ENCODE measurements around the gene ZNF83. TPM values are rescaled to one million over a fixed set of nuclear protein-coding genes. Genes with fewer than 3 reads are reported as not detected.

ZNF83 gene
- total RNA-seq, 2 experiments from 2014 or later = 27.4 to 31.1 TPM

DNA sequence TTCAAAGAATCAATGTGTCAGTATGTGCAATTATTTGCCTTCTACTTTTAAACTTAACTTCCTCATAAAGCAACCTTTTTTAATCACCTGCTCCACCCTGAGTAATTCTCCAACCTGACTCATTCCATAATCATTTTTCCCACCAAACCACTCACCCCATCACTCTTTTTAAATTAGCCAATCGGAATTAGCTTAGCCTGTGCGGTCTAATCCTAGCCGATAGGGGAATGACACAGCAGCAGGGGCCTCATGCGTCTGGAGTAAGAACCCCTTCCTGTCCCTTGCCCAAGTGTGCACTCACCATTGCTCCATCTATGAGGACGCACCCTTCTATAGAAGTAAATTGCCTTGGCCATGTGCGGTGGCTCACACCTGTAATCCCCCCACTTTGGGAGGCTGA, 27.4 kb upstream of the ZNF83 start:
- TF ChIP-seq CTCF (IDR thresholded peaks at IDR 0.05) = no peak
- H3K4me3 Mint-ChIP-seq = no peak overlapping the region
- ATAC-seq = no peak
- H3K27ac Mint-ChIP-seq = peak overlapping the region; percentile 28
- H3K27me3 Mint-ChIP-seq = no peaks in the 10 kb centered on the region
- ChIA-PET CTCF (no interaction called here), POLR2A (no interaction called here)
- DNase-seq = no peak
- no peaks in the 10 kb centered on the region for H3K9me3 Mint-ChIP-seq
- intact Hi-C loops (cut with micrococcal nuclease) = no loop called here
- H3K36me3 Mint-ChIP-seq (ENCODE audit: low read depth) = peaks cover 36% of the 10 kb centered on the region
- peaks cover 12% of the 10 kb centered on the region for H3K4me1 Mint-ChIP-seq (ENCODE audit: low read depth)

DNA sequence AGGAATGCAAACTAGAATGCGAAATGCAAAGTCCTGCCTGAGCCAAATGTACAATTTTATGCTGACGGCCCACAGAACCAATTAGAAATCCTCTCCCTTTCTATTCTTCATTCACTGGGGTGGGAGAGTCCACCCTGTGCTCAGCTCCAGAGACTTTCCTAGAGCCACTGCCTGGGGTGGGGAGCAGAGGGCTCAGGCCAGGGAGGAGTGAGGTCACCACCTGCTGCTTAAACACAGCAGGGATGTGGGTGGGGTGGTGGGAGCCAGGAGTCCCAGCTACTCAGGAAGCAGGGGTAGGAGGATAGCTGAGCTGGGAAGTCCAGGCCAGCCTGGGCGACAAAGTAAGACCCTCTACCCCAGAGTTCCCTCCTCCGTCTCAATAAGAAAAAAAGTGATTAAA, 26.9 kb upstream of the ZNF83 start:
- no peak for ATAC-seq
- Mint-ChIP-seq H3K9me3 (no peaks in the 10 kb centered on the region), H3K4me3 (no peak overlapping the region), H3K36me3 (ENCODE audit: low read depth) (peaks cover 38% of the 10 kb centered on the region), H3K4me1 (ENCODE audit: low read depth) (peaks cover 10% of the 10 kb centered on the region), H3K27ac (no peak overlapping the region), H3K27me3 (no peaks in the 10 kb centered on the region)
- ChIA-PET CTCF (no interaction called here), POLR2A (no interaction called here)
- no peak for TF ChIP-seq CTCF (IDR thresholded peaks at IDR 0.05)
- intact Hi-C loops (cut with micrococcal nuclease) = no loop called here
- no peak for DNase-seq

GRCh38 chr19:52664461-52664860, 26.3 kb upstream of the ZNF83 start:
- POLR2A ChIA-PET = no interaction called here
- Mint-ChIP-seq H3K4me1 (ENCODE audit: low read depth) (peaks cover 9% of the 10 kb centered on the region), H3K36me3 (ENCODE audit: low read depth) (peaks cover 39% of the 10 kb centered on the region), H3K9me3 (no peaks in the 10 kb centered on the region), H3K27me3 (no peaks in the 10 kb centered on the region), H3K4me3 (no peak overlapping the region), H3K27ac (no peak overlapping the region)
- no peak for ATAC-seq
- intact Hi-C loops (cut with micrococcal nuclease) = no loop called here
- no peak for TF ChIP-seq CTCF (IDR thresholded peaks at IDR 0.05)
- CTCF ChIA-PET = no interaction called here
- DNase-seq = no peak

GRCh38 chr19:52662631-52663030, 24.5 kb upstream of the ZNF83 start:
- ChIA-PET CTCF (interaction anchor here (1.3 kb wide), 1 partner anchor 11 kb away, joined by 4 read pairs; no protein-coding TSS in a partner anchor), POLR2A (interaction anchor here (0.5 kb wide), 1 partner anchor 37 kb away, joined by 3 read pairs; no protein-coding TSS in a partner anchor)
- Mint-ChIP-seq H3K9me3 (peaks cover 3% of the 10 kb centered on the region), H3K36me3 (ENCODE audit: low read depth) (peaks cover 56% of the 10 kb centered on the region), H3K27ac (no peak overlapping the region), H3K4me3 (no peak overlapping the region), H3K27me3 (no peaks in the 10 kb centered on the region), H3K4me1 (ENCODE audit: low read depth) (peaks cover 16% of the 10 kb centered on the region)
- DNase-seq (no peak), ATAC-seq (no peak)
- intact Hi-C loops (cut with micrococcal nuclease) = no loop called here
- TF ChIP-seq CTCF (IDR thresholded peaks at IDR 0.05) = no peak

DNA sequence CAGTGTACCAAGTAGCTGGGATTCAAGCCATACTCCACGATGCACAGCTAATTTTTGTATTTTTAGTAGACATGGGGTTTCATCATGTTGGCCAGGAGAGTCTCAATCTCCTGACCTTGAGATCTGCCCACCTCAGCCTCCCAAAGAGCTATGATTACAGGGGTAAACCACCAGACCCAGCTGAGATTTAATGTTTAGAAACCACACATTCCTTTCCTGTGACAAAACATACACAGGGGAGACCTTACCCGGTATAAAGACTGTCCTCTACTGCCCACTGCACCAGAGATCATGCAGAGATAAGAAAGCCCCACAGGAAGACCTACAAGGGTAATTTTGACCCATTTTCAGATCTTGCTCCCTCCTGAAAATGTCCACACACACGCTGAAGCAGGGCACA, 22.8 kb upstream of the ZNF83 start:
- POLR2A ChIA-PET = interaction anchor here (0.7 kb wide), 1 partner anchor 22 kb away, joined by 3 read pairs; no protein-coding TSS in a partner anchor
- TF ChIP-seq CTCF (IDR thresholded peaks at IDR 0.05) = no peak
- ATAC-seq (no peak), DNase-seq (no peak)
- intact Hi-C loops (cut with micrococcal nuclease) = no loop called here
- Mint-ChIP-seq H3K27me3 (no peaks in the 10 kb centered on the region), H3K9me3 (peaks cover 3% of the 10 kb centered on the region), H3K36me3 (ENCODE audit: low read depth) (peaks cover 59% of the 10 kb centered on the region), H3K4me1 (ENCODE audit: low read depth) (peaks cover 16% of the 10 kb centered on the region), H3K27ac (no peak overlapping the region), H3K4me3 (no peak overlapping the region)
- CTCF ChIA-PET = no interaction called here
